Measurements from ENCODE around the gene PKN2. TPM values are rescaled to one million over a fixed set of nuclear protein-coding genes. Genes with fewer than 3 reads are reported as not detected.
"Not testable (repeated sequence)": the region's sequence is repeated elsewhere in the genome, so short reads cannot be mapped to it uniquely, and the experiment has no call there.

The PKN2 gene
- polyA plus RNA-seq, 4 donors = 57.1 to 72.0 (median 67.5) TPM

GRCh38 chr1:88779880-88780279 is 95.8 kb downstream of the PKN2 start:
- DNase-seq (ENCODE audit: low read depth in 4 of 4, low spot score in 3 of 4) = no peak

- no peak for DNase-seq (ENCODE audit: low read depth in 4 of 4, low spot score in 3 of 4)
These were observed 96.4 kb downstream of the PKN2 start for GRCh38 chr1:88780485-88780884.

- DNase-seq (ENCODE audit: low read depth in 4 of 4, low spot score in 3 of 4) = no peak
These were observed 99.1 kb downstream of the PKN2 start for GRCh38 chr1:88783145-88783544.

GRCh38 chr1:88784551-88784950 is 100.5 kb downstream of the PKN2 start:
- DNase-seq (ENCODE audit: low read depth in 4 of 4, low spot score in 3 of 4) = no peak

- no peak for DNase-seq (ENCODE audit: low read depth in 4 of 4, low spot score in 3 of 4)
These were observed 103.2 kb downstream of the PKN2 start for GRCh38 chr1:88787023-88787903.

- no peak for DNase-seq (ENCODE audit: low read depth in 4 of 4, low spot score in 3 of 4)
These were observed 107.1 kb downstream of the PKN2 start for GRCh38 chr1:88791192-88791591.

- no peak for DNase-seq (ENCODE audit: low read depth in 4 of 4, low spot score in 3 of 4)
These were observed 115.4 kb downstream of the PKN2 start for GRCh38 chr1:88799491-88799890.

GRCh38 chr1:88800382-88801051 is 116.4 kb downstream of the PKN2 start:
- no peak for DNase-seq (ENCODE audit: low read depth in 4 of 4, low spot score in 3 of 4)

- no peak for DNase-seq (ENCODE audit: low read depth in 4 of 4, low spot score in 3 of 4)
These were observed 117.6 kb downstream of the PKN2 start for GRCh38 chr1:88801575-88802208.

- no peak for DNase-seq (ENCODE audit: low read depth in 4 of 4, low spot score in 3 of 4)
These were observed 118.3 kb downstream of the PKN2 start for GRCh38 chr1:88802404-88802803.

GRCh38 chr1:88802950-88803349 is 118.9 kb downstream of the PKN2 start:
- no peak for DNase-seq (ENCODE audit: low read depth in 4 of 4, low spot score in 3 of 4)

GRCh38 chr1:88803444-88803843 is 119.4 kb downstream of the PKN2 start:
- DNase-seq (ENCODE audit: low read depth in 4 of 4, low spot score in 3 of 4) = no peak

GRCh38 chr1:88812366-88812765 is 128.3 kb downstream of the PKN2 start:
- DNase-seq (ENCODE audit: low read depth in 4 of 4, low spot score in 3 of 4) = no peak

- DNase-seq (ENCODE audit: low read depth in 4 of 4, low spot score in 3 of 4) = no peak
These were observed 129.4 kb downstream of the PKN2 start for GRCh38 chr1:88813471-88813870.

- DNase-seq (ENCODE audit: low read depth in 4 of 4, low spot score in 3 of 4) = not testable (repeated sequence)
These were observed 135.6 kb downstream of the PKN2 start for GRCh38 chr1:88819642-88820041.

GRCh38 chr1:88825721-88826120 is 141.6 kb downstream of the PKN2 start:
- no peak for DNase-seq (ENCODE audit: low read depth in 4 of 4, low spot score in 3 of 4)

- no peak for DNase-seq (ENCODE audit: low read depth in 4 of 4, low spot score in 3 of 4)
These were observed 163.6 kb downstream of the PKN2 start for GRCh38 chr1:88847643-88848042.

- DNase-seq (ENCODE audit: low read depth in 4 of 4, low spot score in 3 of 4) = no peak
These were observed 167.4 kb downstream of the PKN2 start for GRCh38 chr1:88851303-88852063.

- no peak for DNase-seq (ENCODE audit: low read depth in 4 of 4, low spot score in 3 of 4)
These were observed 183.9 kb downstream of the PKN2 start for GRCh38 chr1:88867743-88868521.

GRCh38 chr1:88869644-88870043 is 185.6 kb downstream of the PKN2 start:
- DNase-seq (ENCODE audit: low read depth in 4 of 4, low spot score in 3 of 4) = not testable (repeated sequence)
